HEK293 (cell line): ENCODE data around the gene NPHP4.

Source experiments
- BCL11B ChIP-seq: fragments of 450-650 bp; formaldehyde crosslinking; IDR thresholded peaks from 2 replicates; pipeline ENCODE4 v1.5.1; 2016; ENCODE audit warnings: low read depth, missing biosample characterization, missing genetic modification characterization
- EGR2 ChIP-seq: fragments of 450-650 bp; formaldehyde crosslinking; IDR thresholded peaks from 2 replicates; pipeline ENCODE4 v1.5.1; 2016; ENCODE audit warnings: low read depth, missing biosample characterization, missing genetic modification characterization
- GLI4 ChIP-seq: fragments of 450-650 bp; formaldehyde crosslinking; IDR thresholded peaks from 2 replicates; pipeline ENCODE4 v1.5.1; 2016; ENCODE audit warnings: missing biosample characterization, missing genetic modification characterization
- HOXA7 ChIP-seq: sonication (generic); formaldehyde crosslinking; IDR thresholded peaks from 2 replicates; pipeline ENCODE4 v1.8.1; 2022; ENCODE audit warnings: missing genetic modification reagents, borderline replicate concordance
- INSM2 ChIP-seq: fragments of 450-650 bp; formaldehyde crosslinking; IDR thresholded peaks from 2 replicates; pipeline ENCODE4 v1.5.1; 2016; ENCODE audit warnings: missing biosample characterization, missing genetic modification characterization
- KLF7 ChIP-seq: fragments of 450-650 bp; formaldehyde crosslinking; IDR thresholded peaks from 2 replicates; pipeline ENCODE4 v1.5.1; 2016; ENCODE audit warnings: missing biosample characterization, missing genetic modification characterization, borderline replicate concordance
- MYNN ChIP-seq: fragments of 450-650 bp; formaldehyde crosslinking; IDR thresholded peaks from 2 replicates; pipeline ENCODE4 v1.5.1; 2016; ENCODE audit warnings: missing biosample characterization, missing genetic modification characterization, borderline replicate concordance
- TCF7L2 ChIP-seq: IDR thresholded peaks from 2 replicates; pipeline ENCODE4 v1.6.1; 2011; ENCODE audit warnings: low read depth, mild to moderate bottlenecking, inconsistent platforms, low read length, moderate library complexity, borderline replicate concordance
- ZBTB20 ChIP-seq: fragments of 450-650 bp; formaldehyde crosslinking; IDR thresholded peaks from 2 replicates; pipeline ENCODE4 v1.5.1; 2016; ENCODE audit warnings: missing biosample characterization, missing genetic modification characterization
- ZBTB26 ChIP-seq: fragments of 450-650 bp; formaldehyde crosslinking; optimal IDR thresholded peaks from 2 replicates; pipeline ENCODE3; 2016; ENCODE audit warnings: missing biosample characterization, mild to moderate bottlenecking, missing genetic modification characterization
- ZFHX2 ChIP-seq: fragments of 450-650 bp; formaldehyde crosslinking; conservative IDR thresholded peaks from 2 replicates; pipeline ENCODE4 v1.5.1; 2016; ENCODE audit warnings: missing biosample characterization, missing genetic modification characterization
- ZNF112 ChIP-seq: fragments of 450-650 bp; formaldehyde crosslinking; IDR thresholded peaks from 2 replicates; pipeline ENCODE4 v1.5.0; 2017; ENCODE audit warnings: missing biosample characterization, missing genetic modification characterization
- ZNF114 ChIP-seq: fragments of 450-650 bp; formaldehyde crosslinking; IDR thresholded peaks from 2 replicates; pipeline ENCODE4 v1.5.0; 2017; ENCODE audit warnings: missing biosample characterization, missing genetic modification characterization
- ZNF175 ChIP-seq: fragments of 450-650 bp; formaldehyde crosslinking; IDR thresholded peaks from 2 replicates; pipeline ENCODE4 v1.5.1; 2016; ENCODE audit warnings: missing biosample characterization, missing genetic modification characterization
- ZNF302 ChIP-seq: fragments of 450-650 bp; formaldehyde crosslinking; IDR thresholded peaks from 2 replicates; pipeline ENCODE4 v1.5.1; 2016; ENCODE audit warnings: missing biosample characterization, missing genetic modification characterization, low read depth
- ZNF501 ChIP-seq: fragments of 450-650 bp; formaldehyde crosslinking; IDR thresholded peaks from 2 replicates; pipeline ENCODE4 v1.5.1; 2016; ENCODE audit warnings: missing biosample characterization, missing genetic modification characterization
- ZNF521 ChIP-seq: fragments of 450-650 bp; formaldehyde crosslinking; IDR thresholded peaks from 2 replicates; pipeline ENCODE4 v1.5.1; 2017; ENCODE audit warnings: missing biosample characterization, mild to moderate bottlenecking, missing genetic modification characterization
- ZNF544 ChIP-seq: fragments of 450-650 bp; formaldehyde crosslinking; IDR thresholded peaks from 2 replicates; pipeline ENCODE4 v1.5.0; 2017; ENCODE audit warnings: missing biosample characterization, missing genetic modification characterization
- ZNF610 ChIP-seq: fragments of 450-650 bp; formaldehyde crosslinking; IDR thresholded peaks from 2 replicates; pipeline ENCODE4 v1.5.1; 2016; ENCODE audit warnings: missing biosample characterization, missing genetic modification characterization, borderline replicate concordance
- ZNF654 ChIP-seq: fragments of 450-650 bp; formaldehyde crosslinking; IDR thresholded peaks from 2 replicates; pipeline ENCODE4 v1.5.1; 2016; ENCODE audit warnings: low read depth, missing biosample characterization, missing genetic modification characterization
- ZNF701 ChIP-seq: fragments of 450-650 bp; formaldehyde crosslinking; IDR thresholded peaks from 2 replicates; pipeline ENCODE4 v1.5.1; 2016; ENCODE audit warnings: missing biosample characterization, missing genetic modification characterization
- ZNF747 ChIP-seq: fragments of 450-650 bp; formaldehyde crosslinking; IDR thresholded peaks from 2 replicates; pipeline ENCODE4 v1.5.1; 2016; ENCODE audit warnings: missing biosample characterization, missing genetic modification characterization
- ZNF76 ChIP-seq: fragments of 450-650 bp; formaldehyde crosslinking; IDR thresholded peaks from 2 replicates; pipeline ENCODE4; 2016; ENCODE audit warnings: low read depth, missing biosample characterization, missing genetic modification characterization, borderline replicate concordance
- ZNF768 ChIP-seq: fragments of 450-650 bp; formaldehyde crosslinking; IDR thresholded peaks from 2 replicates; pipeline ENCODE4 v1.5.1; 2018; ENCODE audit warnings: missing biosample characterization, mild to moderate bottlenecking, missing genetic modification characterization
- ZNF843 ChIP-seq: fragments of 450-650 bp; formaldehyde crosslinking; IDR thresholded peaks from 2 replicates; pipeline ENCODE4 v1.5.1; 2016; ENCODE audit warnings: missing biosample characterization, missing genetic modification characterization
- TF ChIP-seq, protein P1 (sequence below): fragments of 450-650 bp; formaldehyde crosslinking; IDR thresholded peaks from 2 replicates; pipeline ENCODE4 v1.5.1; 2017; ENCODE audit warnings: missing biosample characterization, missing genetic modification characterization

Gene NPHP4

DNA sequence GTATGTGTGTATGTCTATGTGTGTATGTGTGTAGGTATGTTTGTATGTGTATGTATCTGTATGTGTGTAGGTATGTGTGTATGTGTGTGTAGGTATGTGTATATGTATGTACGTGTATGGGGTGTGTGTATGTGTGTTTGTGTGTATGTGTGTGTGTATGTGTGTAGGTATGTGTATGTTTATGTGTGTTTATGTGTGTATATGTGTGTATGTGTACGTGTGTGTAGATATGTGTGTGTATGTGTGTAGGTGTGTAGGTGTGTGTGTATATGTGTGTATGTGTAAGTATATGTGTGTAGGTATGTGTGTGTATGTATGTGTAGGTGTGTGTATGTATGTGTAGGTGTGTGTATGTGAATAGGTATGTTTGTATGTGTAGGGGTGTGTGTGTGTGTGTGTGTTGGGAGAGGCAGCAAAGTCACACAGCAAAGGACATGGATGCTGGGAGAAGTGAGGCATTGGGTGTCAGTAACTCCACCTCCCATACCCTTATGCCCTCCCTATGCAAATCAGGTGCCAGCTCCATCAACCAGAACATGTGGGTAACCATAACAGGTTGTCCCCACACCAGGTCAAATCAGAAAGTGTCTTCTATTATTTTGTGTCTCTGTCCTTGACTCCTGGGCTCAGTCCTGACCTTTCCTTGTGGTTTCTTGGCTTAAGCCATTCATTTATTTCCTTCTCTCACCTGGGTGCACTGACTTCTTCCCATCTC is 38.5 kb upstream of the NPHP4 start (continued):
- TF ChIP-seq ZNF701 (tag by site-specific recombination): no peak
- TF ChIP-seq ZNF501 (tag by site-specific recombination): no peak
- TF ChIP-seq ZNF768 (tag by site-specific recombination): no peak
- 0 out of 2 replicates have a peak, but pooled peaks have one; percentile 24 for TF ChIP-seq ZNF302 (tag by site-specific recombination)
- TF ChIP-seq, protein P1, sequence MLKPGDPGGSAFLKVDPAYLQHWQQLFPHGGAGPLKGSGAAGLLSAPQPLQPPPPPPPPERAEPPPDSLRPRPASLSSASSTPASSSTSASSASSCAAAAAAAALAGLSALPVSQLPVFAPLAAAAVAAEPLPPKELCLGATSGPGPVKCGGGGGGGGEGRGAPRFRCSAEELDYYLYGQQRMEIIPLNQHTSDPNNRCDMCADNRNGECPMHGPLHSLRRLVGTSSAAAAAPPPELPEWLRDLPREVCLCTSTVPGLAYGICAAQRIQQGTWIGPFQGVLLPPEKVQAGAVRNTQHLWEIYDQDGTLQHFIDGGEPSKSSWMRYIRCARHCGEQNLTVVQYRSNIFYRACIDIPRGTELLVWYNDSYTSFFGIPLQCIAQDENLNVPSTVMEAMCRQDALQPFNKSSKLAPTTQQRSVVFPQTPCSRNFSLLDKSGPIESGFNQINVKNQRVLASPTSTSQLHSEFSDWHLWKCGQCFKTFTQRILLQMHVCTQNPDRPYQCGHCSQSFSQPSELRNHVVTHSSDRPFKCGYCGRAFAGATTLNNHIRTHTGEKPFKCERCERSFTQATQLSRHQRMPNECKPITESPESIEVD (tag by site-specific recombination): no peak
- TF ChIP-seq EGR2 (tag by site-specific recombination): peak; percentile 29; the same call in 1 of the 2 replicates
- TF ChIP-seq ZBTB20: 0 out of 2 replicates have a peak, but pooled peaks have one; percentile 16
- TF ChIP-seq ZNF521: peak; percentile 77; the same call in 1 of the 2 replicates
- TF ChIP-seq ZNF76: no peak
- TF ChIP-seq ZBTB26 (tag by site-specific recombination): peak; percentile 14
- no peak for TF ChIP-seq HOXA7
- no peak for TF ChIP-seq ZNF747 (tag by site-specific recombination)
- TF ChIP-seq TCF7L2: no peak
- peak; percentile 71 for TF ChIP-seq ZFHX2 (tag by site-specific recombination)
- no peak for TF ChIP-seq KLF7 (tag by site-specific recombination)
- no peak for TF ChIP-seq ZNF610 (tag by site-specific recombination)
- no peak for TF ChIP-seq BCL11B (tag by site-specific recombination)
- TF ChIP-seq GLI4 (tag by site-specific recombination): no peak
- no peak for TF ChIP-seq ZNF112 (tag by site-specific recombination)
- TF ChIP-seq ZNF544: peak; percentile 50
- no peak for TF ChIP-seq ZNF654 (tag by site-specific recombination)
- no peak for TF ChIP-seq ZNF843 (tag by site-specific recombination)
- TF ChIP-seq MYNN: no peak
- 0 out of 2 replicates have a peak, but pooled peaks have one; percentile 84 for TF ChIP-seq ZNF175 (tag by site-specific recombination)
- TF ChIP-seq INSM2 (tag by site-specific recombination): peak; percentile 33; the same call in 1 of the 2 replicates
- TF ChIP-seq ZNF114 (tag by site-specific recombination): peak; percentile 42; the same call in 1 of the 2 replicates
